Activated T-cell treated with anti-CD3 and anti-CD28 coated beads, Interleukin-2, amount 50 U/mL, for 48 hours (primary cell): ENCODE data around the gene PREB.
A peak's percentile ranks its signal among the peaks of the same experiment; 100 is the strongest.
"Not testable (repeated sequence)": the region's sequence is repeated elsewhere in the genome, so short reads cannot be mapped to it uniquely, and the experiment has no call there.

Source experiments
- DNase-seq, 2 experiments: peaks; one replicate each; pipeline ENCODE4 v3.0.0-alpha.2; 2020

Gene PREB

DNA sequence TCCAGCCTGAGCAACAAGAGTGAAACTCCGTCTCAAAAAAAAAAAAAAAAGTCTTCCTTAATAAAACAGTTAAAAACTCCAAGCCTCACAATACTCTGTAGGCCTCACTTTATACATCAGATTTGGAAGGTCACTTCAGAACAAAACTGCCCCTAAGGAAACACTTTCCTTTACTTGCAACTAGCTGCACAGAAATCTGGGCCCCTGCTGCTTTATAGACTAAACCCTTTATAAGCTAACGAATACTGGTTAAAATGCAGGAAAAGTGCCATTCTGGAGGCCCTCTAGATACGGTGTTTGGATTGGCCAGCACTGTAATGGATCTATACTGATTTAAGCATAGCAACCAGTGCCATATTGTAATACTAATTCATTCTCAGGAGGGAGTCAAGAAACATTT is 9.3 kb downstream of the PREB start:
- DNase-seq = no peak

GRCh38 chr2:27123302-27124150 is 10.9 kb downstream of the PREB start, which contains the start of gene ABHD1:
Gene ABHD1 (plus strand): TSS chr2:27123815. CDS start chr2:27123949, 134 bp downstream.
- peak; percentile 70 to 79 for DNase-seq

DNA sequence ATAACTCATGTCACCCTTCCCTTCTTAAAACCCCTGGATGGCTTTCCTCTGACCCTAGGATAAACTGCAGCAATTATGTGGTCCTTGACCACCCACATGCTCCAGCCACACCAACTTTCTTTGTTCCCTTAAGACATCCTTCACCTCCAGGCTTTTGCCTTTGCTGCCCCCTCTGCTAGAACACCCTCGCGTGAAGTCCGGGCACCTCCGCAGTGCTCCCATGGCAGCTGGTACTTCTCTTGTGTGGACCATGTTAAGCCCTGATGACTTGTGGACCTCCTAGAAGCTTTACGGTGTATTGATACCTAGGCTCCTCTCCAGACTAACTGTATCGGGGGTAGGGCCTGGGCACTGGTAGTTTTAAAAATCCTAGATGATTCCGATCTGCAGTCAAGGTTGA is 11.6 kb downstream of the PREB start:
- no peak for DNase-seq

- DNase-seq = no peak
Measured at GRCh38 chr2:27121906-27122305, 12.5 kb downstream of the PREB start.

GRCh38 chr2:27119330-27119670 is 15.1 kb downstream of the PREB start:
- DNase-seq = not testable (repeated sequence)

DNA sequence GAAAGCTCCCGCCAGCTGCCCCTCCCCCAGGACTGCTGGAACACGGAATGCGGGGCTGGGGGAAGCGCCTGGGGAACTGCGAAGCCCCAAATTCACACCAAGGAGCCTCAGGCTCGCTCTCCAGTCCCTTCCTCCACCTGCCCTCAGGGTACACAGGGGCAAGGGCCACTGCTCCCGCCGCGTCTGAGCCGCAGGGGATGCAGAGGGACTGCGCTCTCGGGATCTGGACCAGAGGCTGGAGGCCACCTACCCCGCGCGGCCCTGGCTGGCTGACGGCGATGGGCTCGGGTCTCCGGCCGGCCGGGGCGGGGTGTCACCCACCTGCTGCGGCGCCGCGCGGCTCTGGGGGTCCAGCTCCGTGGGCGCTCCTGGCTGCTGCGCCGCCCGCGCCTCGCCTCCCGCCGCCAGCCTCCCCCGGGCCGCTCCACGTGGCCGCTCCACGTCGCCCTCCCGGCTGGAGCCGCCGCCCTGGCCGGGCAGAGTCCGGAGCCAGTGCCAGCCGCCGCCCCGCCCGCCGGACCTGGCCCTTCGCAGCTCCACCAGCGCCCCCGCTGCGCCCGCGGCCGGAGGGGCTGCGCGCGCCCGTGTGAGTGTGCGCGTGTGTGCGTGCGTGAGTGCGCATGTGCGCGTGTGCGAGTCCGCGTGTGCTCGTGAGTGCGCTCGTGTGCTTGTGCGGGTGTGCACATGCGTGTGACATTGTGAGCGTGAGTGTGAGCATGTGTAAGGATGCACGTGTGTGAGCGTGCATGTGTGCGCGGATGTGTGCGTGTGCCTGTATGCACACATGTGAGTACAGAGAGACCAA is 15.7 kb downstream of the PREB start, which contains the start of gene CGREF1:
Gene CGREF1, minus strand, starts transcription at position 604 of the 805 bp plus-strand sequence. CDS start 14,762 bp downstream, outside the sequence.
- DNase-seq = peak; percentile 41 to 48

DNA sequence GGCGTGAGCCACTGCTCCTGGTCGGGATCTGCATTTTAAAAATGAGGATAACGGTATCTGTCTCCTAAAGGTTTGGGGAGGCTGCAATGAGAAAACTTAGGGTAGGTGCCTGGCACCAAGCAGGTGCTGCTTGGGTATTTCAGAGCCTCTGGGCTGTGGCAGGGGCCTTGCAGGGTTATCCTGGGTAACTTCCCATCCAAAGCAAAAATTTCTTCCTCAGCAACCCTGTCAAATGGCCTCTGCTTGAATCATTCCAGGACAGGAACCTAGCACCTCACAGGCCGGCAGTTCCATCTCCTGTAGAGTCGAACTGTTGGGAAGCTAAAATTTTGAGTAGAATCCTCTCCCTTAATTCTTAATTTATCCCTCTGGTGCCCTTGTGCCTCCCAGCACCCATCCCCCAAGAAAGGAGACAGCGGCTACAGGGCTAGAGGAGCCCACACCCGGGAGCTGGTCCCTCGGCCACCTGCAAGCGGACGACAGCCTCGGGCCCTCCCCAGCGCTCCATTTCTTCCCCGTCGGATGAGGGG is 16.4 kb downstream of the PREB start:
- no peak for DNase-seq

GRCh38 chr2:27115519-27115918 is 18.9 kb downstream of the PREB start:
- DNase-seq = no peak

DNA sequence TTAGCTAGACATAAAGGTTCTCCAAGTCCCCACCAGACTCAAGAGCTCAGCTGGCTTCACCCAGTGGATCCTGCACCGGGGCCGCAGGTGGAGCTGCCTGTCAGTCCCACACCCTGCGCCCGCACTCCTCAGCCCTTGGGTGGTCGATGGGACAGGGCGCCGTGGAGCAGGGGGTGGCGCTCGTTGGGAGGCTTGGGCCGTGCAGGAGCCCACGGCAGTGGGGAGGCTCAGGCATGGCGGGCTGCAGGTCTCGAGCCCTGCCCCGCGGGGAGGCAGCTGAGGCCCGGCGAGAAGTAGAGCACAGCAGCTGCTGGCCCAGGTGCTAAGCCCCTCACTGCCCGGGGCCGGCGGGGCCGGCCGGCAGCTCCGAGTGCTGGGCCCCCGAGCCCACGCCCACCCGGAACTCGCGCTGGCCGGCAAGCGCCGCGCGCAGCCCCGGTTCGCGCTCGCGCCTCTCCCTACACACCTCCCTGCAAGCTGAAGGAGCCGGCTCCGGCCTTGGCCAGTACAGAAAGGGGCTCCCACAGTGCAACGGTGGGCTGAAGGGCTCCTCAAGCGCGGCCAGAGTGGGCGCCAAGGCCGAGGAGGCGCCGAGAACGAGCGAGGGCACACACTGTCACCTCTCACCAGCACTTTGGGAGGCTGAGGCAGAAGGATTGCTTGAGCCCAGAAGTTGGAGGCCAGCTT is 22.9 kb downstream of the PREB start:
- not testable (repeated sequence) for DNase-seq

DNA sequence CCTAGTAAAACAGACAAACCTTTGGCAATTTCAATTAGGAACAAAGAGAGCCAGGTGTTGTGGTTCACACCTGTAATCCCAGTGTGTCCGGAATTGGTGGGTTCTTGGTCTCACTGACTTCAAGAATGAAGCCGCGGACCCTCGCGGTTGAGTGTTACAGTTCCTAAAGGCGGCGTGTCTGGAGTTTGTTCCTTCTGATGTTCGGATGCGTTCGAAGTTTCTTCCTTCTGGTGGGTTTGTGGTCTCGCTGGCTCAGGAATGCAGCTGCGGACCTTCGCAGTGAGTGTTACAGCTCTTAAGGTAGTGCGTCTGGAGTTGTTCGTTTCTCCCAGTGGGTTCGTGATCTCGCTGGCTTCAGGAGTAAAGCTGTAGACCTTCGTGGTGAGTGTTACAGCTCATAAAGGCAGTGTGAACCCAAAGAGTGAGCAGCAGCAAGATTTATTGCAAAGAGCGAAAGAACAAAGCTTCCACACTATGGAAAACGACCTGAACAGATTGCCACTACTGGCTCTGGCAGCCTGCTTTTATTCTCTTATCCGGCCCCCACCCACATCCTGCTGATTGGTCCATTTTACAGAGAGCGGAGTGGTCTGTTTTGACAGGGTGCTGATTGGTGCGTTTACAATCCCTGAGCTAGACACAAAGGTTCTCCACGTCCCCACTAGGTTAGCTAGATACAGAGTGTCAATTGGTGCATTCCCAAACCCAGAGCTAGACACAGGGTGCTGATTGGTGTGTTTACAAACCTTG is 23.7 kb downstream of the PREB start:
- DNase-seq = not testable (repeated sequence)

DNA sequence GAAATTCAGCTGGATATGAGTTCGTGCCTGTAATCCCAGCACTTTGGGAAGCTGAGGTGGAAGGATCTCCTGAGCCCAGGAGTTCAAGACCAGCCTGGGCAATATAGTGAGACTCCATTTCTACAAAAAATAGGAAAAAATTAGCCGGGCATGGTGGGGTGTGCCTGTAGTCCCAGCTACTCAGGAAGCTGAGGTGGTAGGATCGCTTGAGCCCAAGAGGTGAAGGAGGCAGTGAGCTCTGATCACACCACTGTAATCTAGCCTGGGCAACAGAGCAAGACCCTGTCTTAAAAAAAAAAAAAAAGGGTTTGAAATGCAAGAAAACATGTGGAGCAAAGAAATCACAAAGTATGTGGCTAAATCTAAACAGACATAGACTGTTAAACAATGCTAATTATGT is 25.4 kb downstream of the PREB start:
- DNase-seq = no peak

DNA sequence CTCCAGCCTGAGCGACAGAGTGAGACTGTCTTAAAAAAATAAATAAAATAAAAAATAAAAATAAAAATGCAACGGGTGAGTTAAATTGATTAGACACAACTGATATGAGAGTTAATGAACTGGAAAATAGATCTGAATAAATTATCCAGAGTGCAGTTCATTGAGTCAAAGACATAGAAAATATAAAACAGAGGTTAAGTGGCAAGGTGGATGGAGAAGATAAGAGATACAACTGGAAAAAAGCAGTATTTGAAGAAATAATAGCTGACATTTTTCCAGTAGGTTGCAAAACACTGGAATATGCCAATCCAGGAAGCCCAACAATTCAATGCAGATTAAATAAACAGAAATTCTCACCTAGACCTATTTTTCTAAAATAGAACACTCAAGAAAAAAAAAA is 26.2 kb downstream of the PREB start:
- DNase-seq = no peak

- DNase-seq = no peak
Measured at GRCh38 chr2:27105981-27106380, 28.5 kb downstream of the PREB start.

GRCh38 chr2:27102329-27102728 is 32.1 kb downstream of the PREB start:
- no peak for DNase-seq

DNA sequence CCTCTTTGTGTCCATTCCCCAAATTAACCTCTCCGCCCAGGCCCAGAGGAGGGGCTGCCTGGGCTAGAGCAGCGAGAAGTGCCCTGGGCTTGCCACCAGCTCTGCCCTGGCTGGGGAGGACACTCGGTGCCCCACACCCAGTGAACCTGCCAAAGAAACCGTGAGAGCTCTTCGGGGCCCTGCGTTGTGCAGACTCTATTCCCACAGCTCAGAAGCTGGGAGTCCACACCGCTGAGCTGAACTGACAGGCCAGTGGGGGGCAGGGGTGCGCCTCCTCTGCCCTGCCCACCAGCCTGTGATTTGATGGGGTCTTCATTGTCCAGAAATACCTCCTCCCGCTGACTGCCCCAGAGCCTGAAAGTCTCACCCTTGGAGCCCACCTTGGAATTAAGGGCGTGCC is 34.4 kb downstream of the PREB start:
- DNase-seq = no peak

DNA sequence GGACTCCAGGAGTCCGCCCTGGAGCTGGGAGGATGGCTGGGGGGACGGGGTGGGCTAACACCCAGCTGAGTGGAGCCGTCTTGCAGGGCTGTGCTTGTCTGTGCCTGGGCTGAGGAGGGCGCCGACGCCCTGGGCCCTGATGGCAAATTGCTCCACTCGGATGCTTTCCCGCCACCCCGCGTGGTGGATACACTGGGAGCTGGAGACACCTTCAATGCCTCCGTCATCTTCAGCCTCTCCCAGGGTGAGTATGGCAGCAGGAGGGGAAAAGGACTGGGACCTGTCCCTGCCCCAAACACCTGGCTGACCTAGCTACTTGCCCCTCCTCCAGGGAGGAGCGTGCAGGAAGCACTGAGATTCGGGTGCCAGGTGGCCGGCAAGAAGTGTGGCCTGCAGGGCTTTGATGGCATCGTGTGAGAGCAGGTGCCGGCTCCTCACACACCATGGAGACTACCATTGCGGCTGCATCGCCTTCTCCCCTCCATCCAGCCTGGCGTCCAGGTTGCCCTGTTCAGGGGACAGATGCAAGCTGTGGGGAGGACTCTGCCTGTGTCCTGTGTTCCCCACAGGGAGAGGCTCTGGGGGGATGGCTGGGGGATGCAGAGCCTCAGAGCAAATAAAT is 35.0 kb downstream of the PREB start:
- no peak for DNase-seq

DNA sequence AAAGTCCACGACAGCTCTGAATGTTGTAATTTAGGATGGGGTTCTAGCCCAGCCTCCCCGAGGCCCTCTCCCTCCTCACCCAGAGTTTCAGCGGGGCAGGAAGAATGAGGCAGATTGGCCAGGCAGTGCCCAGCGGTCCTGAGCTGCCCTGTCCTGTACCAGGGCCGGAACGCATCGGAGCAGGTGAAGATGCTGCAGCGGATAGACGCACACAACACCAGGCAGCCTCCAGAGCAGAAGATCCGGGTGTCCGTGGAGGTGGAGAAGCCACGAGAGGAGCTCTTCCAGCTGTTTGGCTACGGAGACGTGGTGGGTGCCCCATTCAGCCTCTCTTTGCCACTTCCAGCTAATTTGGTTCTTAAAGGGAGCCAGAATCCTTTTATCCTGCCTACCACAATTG is 37.1 kb downstream of the PREB start:
- DNase-seq = no peak

DNA sequence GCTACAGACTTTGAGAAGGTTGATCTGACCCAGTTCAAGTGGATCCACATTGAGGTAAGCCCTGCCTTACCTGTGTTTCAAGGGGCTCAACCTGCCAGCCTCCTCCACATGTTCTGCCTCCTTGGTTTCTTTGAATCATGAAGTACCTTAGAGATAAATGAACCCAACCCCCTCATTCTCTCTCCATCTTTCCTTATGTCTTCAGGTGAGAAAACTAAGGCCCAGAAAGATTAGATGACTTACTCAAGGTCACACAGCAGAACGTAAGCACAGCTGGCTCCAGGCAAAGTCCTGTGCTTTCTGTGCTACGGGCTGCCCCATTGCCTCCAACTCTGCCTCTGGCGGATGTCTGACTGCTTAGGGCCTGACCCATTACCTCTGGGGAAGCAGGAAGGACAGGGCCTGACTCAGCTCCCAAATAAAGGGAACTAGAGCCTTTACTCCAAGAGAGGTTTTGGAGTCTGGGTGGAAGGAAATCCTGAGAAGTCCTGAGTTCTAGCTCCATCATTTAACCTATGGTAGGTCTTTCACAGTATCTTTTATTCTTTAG is 37.6 kb downstream of the PREB start:
- no peak for DNase-seq

DNA sequence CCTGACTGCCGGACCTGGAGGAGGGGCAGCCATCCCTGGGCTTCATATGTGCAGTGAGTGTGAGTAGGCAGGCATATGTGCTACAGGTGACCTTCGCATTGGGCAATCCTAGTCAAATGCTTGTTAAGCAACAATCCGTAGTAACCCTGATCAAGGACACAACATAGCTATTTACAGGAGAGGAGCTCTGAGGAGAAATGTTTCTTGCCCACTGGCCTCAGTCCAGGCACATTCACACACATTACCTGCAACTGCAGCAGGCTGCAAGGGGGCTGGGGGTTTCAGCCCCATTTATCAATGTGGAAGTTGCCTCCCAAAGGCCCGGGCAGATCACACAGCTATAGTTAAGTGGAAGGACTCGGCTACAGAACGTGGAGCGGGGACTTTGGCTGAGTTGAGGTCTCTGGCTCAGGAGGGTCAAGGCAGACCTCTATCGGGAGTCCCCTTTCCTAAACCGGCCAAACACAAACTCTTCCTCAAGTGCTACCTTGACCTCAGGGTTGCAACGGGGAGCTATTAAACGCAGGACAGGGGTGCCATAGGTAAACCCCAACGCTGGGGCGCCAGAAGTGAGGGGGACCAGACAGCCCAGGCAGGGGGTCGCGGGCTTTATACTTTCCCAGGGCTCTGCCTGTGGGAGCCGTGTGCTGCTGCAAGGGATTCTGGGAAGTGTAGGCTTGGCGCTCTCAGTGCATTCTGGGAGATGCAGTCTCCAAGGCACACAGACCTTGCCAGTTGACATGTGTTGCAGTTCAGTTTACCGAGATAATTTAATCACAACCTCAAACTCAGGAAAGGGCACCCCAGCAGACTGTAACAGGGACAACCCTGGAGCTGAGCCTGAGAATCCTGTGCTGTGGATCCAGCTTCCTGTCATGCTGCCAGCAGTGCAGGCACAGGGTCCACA is 38.4 kb downstream of the PREB start:
- peak; percentile 54 to 66 for DNase-seq

- no peak for DNase-seq
Measured at GRCh38 chr2:27095427-27095744, 39.0 kb downstream of the PREB start.
